ENCODE measurements around the gene TOM1L2.

DNA sequence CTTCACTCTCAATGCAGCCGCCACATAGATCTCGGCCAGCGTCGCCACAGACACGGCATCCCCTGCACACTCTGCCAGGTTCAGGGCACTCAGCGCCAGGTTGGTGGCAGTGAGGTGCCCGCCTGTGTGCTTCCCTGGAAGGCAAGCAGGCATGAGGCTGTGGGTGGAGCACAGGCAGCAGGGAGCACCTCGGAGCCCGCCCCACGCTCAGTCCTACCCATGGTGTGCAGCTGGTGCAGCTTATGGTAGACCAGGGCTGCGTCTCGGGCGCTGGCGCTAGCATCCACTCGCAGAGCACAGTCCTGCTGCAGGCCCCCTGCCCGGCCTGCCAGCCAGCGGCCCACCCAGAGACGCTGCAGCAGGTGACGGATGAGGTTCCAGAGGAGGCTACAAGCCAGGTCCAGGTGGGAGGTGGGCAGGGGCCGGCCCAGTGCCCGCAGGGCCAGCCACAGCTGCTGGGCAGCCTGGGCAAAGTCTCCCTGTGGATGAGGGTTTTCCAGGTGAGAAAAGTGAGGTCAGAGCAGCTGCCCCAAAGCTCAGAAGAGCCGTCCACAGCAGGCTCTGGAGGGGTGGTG lies 155.9 kb downstream of the TOM1L2 start:
- TF ChIP-seq CTCF (IDR thresholded peaks at IDR 0.05) (no peak), POLR2A (IDR thresholded peaks at IDR 0.05) (no peak)
